Activated CD4-positive, CD25-positive, alpha-beta regulatory T cell treated with anti-CD3 and anti-CD28 coated beads, Interleukin-2, amount 50 U/mL, for 72 hours (primary cell): ENCODE results near the gene HOXA3.

Experiments used
- DNase-seq: peaks from one replicate; pipeline ENCODE4 v3.0.0; 2021

The HOXA3 gene

GRCh38 chr7:27165089-27165995 lies 13.0 kb upstream of the HOXA3 start, which contains the start of gene HOXA9:
HOXA9 (minus strand) TSS chr7:27165537; CDS start chr7:27165457, 80 bp downstream.
- DNase-seq = peak; percentile 35

GRCh38 chr7:27164367-27165088 lies 12.1 kb upstream of the HOXA3 start:
- DNase-seq = peak; percentile 30

DNA sequence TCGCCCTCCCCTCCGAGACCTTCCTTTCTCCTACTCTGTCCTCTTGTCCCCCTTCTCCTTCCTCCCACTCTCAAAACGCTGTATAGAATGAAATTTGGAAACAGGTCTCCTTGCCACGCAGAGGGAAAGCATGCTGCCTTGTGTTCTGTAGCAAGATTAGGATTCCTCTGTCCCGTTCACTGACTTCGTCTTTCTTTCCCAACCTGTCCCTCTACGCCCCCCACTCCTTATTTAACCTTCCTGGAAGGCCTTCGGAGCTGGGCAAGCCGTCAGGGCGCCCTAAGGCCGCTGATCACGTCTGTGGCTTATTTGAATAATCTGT lies 11.6 kb upstream of the HOXA3 start:
- no peak for DNase-seq

DNA sequence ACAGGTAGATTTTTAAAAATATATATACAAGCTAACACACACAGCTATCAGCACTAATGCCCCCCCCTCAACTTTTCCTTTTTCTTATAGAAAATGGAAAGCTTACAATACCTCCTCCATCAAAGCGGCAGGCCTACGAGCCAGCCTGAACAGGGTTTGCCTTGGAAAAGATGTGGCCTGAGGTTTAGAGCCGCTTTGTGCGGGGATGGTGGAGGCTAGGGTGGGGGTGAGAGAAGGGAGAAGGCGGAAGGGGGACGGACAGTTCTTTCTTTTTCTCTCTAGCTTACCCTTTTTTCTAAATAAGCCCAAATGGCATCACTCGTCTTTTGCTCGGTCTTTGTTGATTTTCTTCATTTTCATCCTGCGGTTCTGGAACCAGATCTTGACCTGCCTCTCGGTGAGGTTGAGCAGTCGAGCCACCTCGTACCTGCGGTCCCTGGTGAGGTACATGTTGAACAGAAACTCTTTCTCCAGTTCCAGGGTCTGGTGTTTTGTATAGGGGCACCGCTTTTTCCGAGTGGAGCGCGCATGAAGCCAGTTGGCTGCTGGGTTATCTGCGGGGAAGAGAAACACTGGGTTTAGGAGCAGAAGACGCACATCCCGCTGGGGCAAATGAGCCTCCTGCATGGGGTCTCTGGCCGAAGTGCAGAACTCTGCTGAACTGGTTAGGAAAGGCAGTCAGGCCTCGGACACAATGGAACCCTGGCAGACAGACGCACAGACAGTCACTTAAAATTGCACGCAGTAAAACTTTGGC lies 11.1 kb upstream of the HOXA3 start:
- DNase-seq = peak; percentile 25

- no peak for DNase-seq
Observed at GRCh38 chr7:27162561-27163287, 10.3 kb upstream of the HOXA3 start.

DNA sequence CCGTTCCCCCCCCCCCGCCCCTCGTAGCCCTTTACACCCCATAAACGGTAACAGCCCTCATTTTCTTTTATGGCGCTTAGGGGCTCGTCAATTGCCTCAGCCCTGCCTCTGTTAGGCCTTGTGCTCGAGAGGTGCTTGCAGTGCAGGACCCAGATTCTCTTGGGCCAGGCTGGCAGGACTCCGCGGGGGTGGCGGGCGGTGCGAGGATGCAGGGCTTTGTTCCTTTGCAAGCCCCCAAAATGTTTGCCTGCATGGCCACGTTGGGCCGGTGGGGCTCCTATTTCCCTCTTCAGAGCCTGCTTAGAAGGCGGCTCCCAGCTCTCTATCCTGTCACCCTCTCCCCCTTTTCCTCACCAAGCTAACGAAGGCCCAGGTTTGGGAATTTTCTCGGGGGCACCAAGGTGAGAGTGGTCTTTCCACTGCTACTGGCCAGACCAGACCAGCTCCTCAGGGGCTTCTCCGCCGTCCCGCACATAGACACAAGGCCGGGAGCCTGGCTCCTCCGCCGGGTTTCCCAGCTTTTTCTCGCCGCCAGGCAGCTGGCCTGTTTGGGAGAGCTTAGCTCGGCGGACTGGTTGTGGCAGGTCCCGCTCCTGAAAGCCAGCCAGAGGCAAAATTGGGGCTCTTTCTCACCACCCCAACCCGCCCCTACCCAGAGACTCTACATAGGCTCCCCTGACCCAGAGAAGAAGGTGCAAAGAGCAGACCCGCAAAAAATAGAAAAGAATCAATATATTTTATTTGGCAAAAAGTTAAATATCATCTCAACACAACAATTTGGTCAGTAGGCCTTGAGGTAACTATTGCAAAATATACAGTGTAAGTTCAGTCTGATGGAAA lies 9.6 kb upstream of the HOXA3 start:
- no peak for DNase-seq

GRCh38 chr7:27161214-27161720 lies 8.9 kb upstream of the HOXA3 start:
- DNase-seq = no peak

- DNase-seq = peak; percentile 86
Observed at GRCh38 chr7:27160546-27161213, 8.3 kb upstream of the HOXA3 start.

DNA sequence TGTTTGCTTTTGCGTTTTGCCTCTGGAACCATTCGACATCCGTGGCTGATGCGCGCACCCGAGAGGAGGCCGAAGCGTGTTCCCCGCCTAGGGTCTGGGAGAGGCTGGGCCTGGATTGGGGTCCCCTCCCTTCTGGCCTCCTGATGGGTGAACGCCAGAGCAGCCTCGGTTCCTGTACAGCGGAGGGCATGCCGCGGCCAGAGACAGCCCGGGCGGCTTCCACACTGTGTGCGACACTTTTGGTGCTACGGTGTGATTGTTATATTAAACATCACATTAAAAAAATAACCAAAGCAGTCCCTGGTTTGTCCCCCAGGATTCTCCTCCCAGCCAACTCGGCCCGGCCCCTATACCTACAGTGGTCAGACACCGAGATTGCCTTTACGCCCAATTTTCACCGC lies 7.8 kb upstream of the HOXA3 start:
- DNase-seq = peak; percentile 41

DNA sequence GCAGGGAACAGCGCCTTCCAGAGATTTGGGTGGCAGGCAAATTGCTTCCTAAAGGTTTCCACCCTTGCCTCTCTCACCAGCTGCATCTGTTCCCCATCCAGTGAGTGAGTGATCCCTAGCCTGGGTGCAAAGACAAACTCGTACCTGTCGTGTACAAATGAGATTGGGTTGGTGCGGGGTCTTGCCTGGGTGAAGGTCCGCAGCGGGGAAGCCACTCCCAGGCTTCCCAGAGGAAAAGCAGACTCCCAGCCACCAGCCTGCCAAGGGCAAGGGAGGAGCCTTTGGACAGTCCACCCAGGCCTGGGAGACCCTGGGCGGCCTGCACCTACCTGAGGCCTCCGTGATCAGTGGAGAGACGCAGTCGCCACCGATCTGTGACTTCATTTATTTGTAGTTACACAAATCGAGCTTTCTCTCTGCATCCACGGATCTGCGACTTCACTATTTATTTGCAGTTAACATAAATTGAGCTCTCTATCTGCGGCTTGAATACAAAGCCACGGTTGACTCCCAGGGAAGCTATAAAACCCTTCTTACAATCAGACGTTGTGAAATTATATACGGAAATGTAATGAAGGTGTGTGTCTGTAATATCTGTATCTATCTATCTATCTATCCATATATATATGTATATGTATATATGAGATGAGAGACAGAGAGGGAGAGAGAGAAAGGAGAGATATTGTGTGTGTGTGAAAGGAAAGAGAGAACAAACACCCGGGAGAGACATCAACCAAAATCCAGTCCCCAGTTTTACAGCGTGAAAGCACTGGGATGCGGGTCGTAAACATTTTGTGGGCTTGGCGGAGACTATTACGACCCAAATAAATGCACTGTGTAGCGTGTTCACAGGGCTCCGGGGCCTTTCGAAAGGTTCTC lies 7.1 kb upstream of the HOXA3 start:
- no peak for DNase-seq

- no peak for DNase-seq
Observed at GRCh38 chr7:27158436-27159265, 6.3 kb upstream of the HOXA3 start.

GRCh38 chr7:27157702-27158431 lies 5.5 kb upstream of the HOXA3 start:
- peak; percentile 30 for DNase-seq

GRCh38 chr7:27156916-27157701 lies 4.7 kb upstream of the HOXA3 start:
- DNase-seq = peak; percentile 30

DNA sequence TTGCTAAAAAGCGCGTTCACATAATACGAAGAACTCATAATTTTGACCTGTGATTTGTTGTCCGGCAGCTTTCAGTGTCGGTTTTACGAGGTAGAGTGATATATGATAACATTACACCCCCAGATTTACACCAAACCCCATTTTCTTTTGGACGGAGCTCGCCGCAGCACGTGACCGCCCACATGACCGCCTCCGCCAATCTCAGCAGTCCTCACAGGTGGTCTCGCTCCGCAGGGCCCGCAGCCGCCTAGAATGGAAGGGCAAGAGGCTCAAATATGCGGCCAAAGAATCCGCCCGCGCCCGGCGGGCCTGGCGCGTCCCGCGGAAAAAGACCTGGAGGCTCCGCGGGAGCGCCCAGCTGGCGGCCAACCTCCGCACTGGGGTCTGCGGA lies 4.1 kb upstream of the HOXA3 start, which contains the start of gene HOXA7:
TSS of gene HOXA7 (minus strand) at position 168 of the 391 bp plus-strand sequence. CDS start at position 38, 130 bp downstream.
- peak; percentile 32 for DNase-seq

GRCh38 chr7:27155816-27156507 lies 3.6 kb upstream of the HOXA3 start:
- DNase-seq = peak; percentile 35
